ENCODE measurements around the gene MEDAG. TPM values are rescaled to one million over a fixed set of nuclear protein-coding genes. Genes with fewer than 3 reads are reported as not detected.

MEDAG gene
- polyA plus RNA-seq, 1 of the 3 experiments (the other 2 are of a cell fraction): not detected

- peaks cover 35 to 44% of the 10 kb centered on the region in 2 experiments for H3K4me1 ChIP-seq (ENCODE audit: control insufficient read depth in 1 of 2, insufficient read depth in 2 of 2, low read depth in 1 of 2, low read length in 1 of 2)
These were observed 28.7 kb upstream of the MEDAG start for GRCh38 chr13:30877335-30877734.

DNA sequence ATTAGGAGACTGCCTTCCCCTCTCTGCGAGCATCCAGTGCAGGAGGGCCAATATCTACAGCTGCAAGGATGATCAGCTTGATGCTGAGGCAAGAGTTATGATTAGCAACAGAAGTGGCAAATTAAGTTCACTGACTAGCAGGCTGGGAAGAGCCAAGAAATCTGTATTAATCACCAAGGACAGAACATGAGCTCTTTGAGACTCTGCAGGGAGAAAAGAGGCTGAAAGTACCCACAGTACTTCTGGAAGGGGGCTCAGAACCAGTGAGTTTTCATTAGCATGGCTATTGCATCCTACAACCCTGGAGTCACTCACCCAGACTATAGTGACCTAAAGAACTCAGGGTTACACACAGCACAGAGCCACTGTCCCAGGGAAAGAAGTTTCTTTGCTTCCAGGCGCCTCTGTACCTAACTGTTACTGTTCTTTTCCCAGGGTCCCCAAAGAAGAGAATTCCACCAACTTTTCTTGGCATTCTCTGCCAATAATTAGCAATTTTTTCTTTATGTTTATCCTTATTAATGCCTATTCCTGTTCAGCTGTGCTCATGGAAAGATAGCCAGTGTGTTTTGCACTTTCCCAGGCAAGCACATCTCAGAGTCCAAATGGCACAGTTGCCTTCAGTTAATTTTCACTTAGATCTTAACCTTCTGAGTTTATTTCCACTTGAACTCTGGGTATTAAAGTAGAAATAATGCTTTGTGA is 25.8 kb upstream of the MEDAG start:
- TF ChIP-seq PBX3 (IDR thresholded peaks at IDR 0.05): 0 out of 2 replicates have a peak, but pooled peaks have one; percentile 10
- no peak for TF ChIP-seq RXRA (IDR thresholded peaks at IDR 0.05; ENCODE audit: borderline replicate concordance, low read depth)
- no peak for TF ChIP-seq NFIC (IDR thresholded peaks at IDR 0.05; ENCODE audit: borderline replicate concordance)
- TF ChIP-seq EZH2phosphoT487 (IDR thresholded peaks at IDR 0.05; ENCODE audit: borderline replicate concordance, low read depth): no peak
- no peak for TF ChIP-seq CHD2 (IDR thresholded peaks at IDR 0.05; ENCODE audit: low read length, partially characterized antibody)
- no peak for TF ChIP-seq TAF1 (IDR thresholded peaks at IDR 0.05; ENCODE audit: borderline replicate concordance, low read depth, low read length)
- Histone ChIP-seq H3K4me1 (ENCODE audit: control insufficient read depth in 1 of 2, insufficient read depth in 2 of 2, low read depth in 1 of 2, low read length in 1 of 2) (peaks cover 28 to 31% of the 10 kb centered on the region in 2 experiments), H3K9ac (peak overlapping the region; percentile 4; the same call in 1 of the 2 replicates), H3K27ac (ENCODE audit: low read depth in 2 of 2, low read length in 1 of 2) (peak overlapping the region; percentile 14 to 66; a peak in 3 of 4 replicates), H3K4me3 (ENCODE audit: low read depth in 2 of 2, low read length in 1 of 2) (no peak overlapping the region), H3K27me3 (ENCODE audit: insufficient read depth) (no peaks in the 10 kb centered on the region), H3K9me3 (no peaks in the 10 kb centered on the region), H3K4me2 (peak overlapping the region; percentile 22), H2AFZ (ENCODE audit: low read depth) (no peak overlapping the region; the same call in 1 of the 2 replicates), H3F3A (replicated peaks; ENCODE audit: insufficient read depth) (peaks cover 10% of the 10 kb centered on the region), H4K20me1 (ENCODE audit: insufficient read depth) (no peaks in the 10 kb centered on the region), H3K36me3 (replicated peaks in 1 of 2; ENCODE audit: control insufficient read depth in 1 of 2, insufficient read depth in 2 of 2, low read length in 1 of 2) (no peaks in the 10 kb centered on the region), H3K79me2 (ENCODE audit: insufficient read depth) (no peaks in the 10 kb centered on the region), H3K9me2 (no peaks in the 10 kb centered on the region)
- no peak for DNase-seq
- WGBS (ENCODE audit: low lambda C conversion rate): 86% methylated on average over 2 of the region's 2 CpGs
- ChIA-PET POLR2A (no interaction called here), CTCF (interaction anchor here (1.5 to 2.1 kb wide), 3 partner anchors 11 to 15 kb away, joined by 3 to 8 read pairs (median 5); no protein-coding TSS in a partner anchor)

More at GRCh38 chr13:30877335-30877734, 28.7 kb upstream of the MEDAG start:
- Histone ChIP-seq H3K9me3 (no peaks in the 10 kb centered on the region), H3K79me2 (ENCODE audit: insufficient read depth) (no peaks in the 10 kb centered on the region), H3K4me3 (ENCODE audit: low read depth in 2 of 2, low read length in 1 of 2) (no peak overlapping the region), H2AFZ (ENCODE audit: low read depth) (no peak overlapping the region), H3K36me3 (replicated peaks in 1 of 2; ENCODE audit: control insufficient read depth in 1 of 2, insufficient read depth in 2 of 2, low read length in 1 of 2) (no peaks in the 10 kb centered on the region), H3K4me2 (peak overlapping the region; percentile 45; the same call in 1 of the 2 replicates), H4K20me1 (ENCODE audit: insufficient read depth) (no peaks in the 10 kb centered on the region), H3K27ac (ENCODE audit: low read depth in 2 of 2, low read length in 1 of 2) (peak overlapping the region; percentile 25 to 71; a peak in 3 of 4 replicates), H3K27me3 (ENCODE audit: insufficient read depth) (no peaks in the 10 kb centered on the region), H3F3A (replicated peaks; ENCODE audit: insufficient read depth) (peaks cover 13% of the 10 kb centered on the region), H3K9me2 (no peaks in the 10 kb centered on the region), H3K9ac (no peak overlapping the region)
- ChIA-PET POLR2A (no interaction called here), CTCF (interaction anchor here (0.6 kb wide), 1 partner anchor 23 kb away, joined by 3 read pairs; no protein-coding TSS in a partner anchor)
- TF ChIP-seq, protein P1, sequence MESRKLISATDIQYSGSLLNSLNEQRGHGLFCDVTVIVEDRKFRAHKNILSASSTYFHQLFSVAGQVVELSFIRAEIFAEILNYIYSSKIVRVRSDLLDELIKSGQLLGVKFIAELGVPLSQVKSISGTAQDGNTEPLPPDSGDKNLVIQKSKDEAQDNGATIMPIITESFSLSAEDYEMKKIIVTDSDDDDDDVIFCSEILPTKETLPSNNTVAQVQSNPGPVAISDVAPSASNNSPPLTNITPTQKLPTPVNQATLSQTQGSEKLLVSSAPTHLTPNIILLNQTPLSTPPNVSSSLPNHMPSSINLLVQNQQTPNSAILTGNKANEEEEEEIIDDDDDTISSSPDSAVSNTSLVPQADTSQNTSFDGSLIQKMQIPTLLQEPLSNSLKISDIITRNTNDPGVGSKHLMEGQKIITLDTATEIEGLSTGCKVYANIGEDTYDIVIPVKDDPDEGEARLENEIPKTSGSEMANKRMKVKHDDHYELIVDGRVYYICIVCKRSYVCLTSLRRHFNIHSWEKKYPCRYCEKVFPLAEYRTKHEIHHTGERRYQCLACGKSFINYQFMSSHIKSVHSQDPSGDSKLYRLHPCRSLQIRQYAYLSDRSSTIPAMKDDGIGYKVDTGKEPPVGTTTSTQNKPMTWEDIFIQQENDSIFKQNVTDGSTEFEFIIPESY (IDR thresholded peaks at IDR 0.05; ENCODE audit: borderline replicate concordance, low read depth): no peak
- TF ChIP-seq ELF1 (IDR thresholded peaks at IDR 0.05): no peak
- TF ChIP-seq RFX5 (IDR thresholded peaks at IDR 0.05; ENCODE audit: low read length): no peak
- peak; percentile 50 for TF ChIP-seq PBX3 (IDR thresholded peaks at IDR 0.05)
- TF ChIP-seq, protein P2, sequence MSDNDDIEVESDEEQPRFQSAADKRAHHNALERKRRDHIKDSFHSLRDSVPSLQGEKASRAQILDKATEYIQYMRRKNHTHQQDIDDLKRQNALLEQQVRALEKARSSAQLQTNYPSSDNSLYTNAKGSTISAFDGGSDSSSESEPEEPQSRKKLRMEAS (IDR thresholded peaks at IDR 0.05; ENCODE audit: low read depth): 0 out of 2 replicates have a peak, but pooled peaks have one; percentile 37
- TF ChIP-seq YY1 (IDR thresholded peaks at IDR 0.05; ENCODE audit: low read depth): no peak
- DNase-seq: no peak
- WGBS (ENCODE audit: low lambda C conversion rate): 6% methylated on average over 1 of the region's 1 CpG
